Activated CD8-positive, alpha-beta memory T cell treated with anti-CD3 and anti-CD28 coated beads, Interleukin-2, amount 50 U/mL, for 1 hour (primary cell): Measurements from ENCODE around the gene ALDH16A1.

Experiments used
- DNase-seq: peaks from one replicate; pipeline ENCODE4 v3.0.0-alpha.2; 2020; ENCODE audit errors: extremely low read depth

ALDH16A1 gene

DNA sequence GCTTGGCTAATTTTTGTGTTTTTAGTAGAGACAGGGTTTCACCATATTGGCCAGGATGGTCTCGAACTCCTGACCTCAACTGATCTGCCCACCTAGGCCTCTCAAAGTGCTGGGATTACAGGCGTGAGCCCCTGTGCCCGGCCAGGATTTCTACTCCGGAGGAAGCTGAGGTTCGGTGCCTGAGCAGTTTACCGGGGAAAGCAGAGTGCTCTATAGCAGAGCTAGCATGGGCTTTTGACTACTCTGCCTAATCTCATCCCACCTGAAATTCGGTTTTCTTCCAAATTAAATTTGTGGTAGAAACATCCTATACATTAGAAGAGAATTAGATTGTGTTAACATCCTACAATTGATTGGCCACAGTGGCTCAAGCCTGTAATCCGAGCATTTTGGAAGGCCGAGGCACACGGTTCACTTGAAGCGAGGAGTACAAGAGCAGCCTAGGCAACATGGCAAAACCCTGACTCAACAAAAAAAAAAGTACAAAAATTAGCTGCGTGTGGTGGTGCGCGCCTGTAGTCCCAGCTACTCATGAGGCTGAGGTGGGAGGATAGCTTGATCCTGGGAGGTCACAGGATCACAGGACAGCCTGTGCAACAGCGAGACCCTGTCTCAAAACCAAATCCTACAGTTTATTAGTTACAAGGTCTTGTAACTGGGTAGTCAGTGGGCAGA lies 36.0 kb downstream of the ALDH16A1 start:
- no peak for DNase-seq

DNA sequence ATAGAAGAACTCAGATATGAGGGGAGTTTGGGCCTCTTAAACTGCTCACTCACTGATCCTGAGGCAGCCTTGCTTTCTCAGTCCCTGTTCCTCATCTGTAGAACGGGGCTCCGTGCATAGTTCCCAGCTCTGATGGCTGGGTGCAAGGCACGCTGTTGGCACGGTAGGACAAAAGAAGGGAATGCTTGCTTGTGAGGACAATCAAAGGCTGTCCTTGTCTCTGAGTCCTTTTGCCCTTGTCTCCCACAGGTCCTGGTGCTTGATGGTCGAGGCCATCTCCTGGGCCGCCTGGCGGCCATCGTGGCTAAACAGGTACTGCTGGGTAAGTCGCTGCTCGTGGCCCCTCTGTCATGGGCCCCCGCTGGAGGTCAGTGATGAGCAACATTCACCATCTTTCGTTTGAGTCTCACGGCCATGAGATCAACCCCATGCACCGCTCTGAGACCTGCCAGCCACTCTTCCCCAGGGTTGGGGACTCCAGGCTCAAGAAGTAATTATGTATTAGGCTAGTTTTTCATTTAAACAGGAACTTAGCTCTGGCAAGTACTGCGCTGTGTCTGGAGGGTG lies 36.7 kb downstream of the ALDH16A1 start:
- no peak for DNase-seq

GRCh38 chr19:49490287-49491029 lies 37.4 kb downstream of the ALDH16A1 start:
- DNase-seq: no peak

DNA sequence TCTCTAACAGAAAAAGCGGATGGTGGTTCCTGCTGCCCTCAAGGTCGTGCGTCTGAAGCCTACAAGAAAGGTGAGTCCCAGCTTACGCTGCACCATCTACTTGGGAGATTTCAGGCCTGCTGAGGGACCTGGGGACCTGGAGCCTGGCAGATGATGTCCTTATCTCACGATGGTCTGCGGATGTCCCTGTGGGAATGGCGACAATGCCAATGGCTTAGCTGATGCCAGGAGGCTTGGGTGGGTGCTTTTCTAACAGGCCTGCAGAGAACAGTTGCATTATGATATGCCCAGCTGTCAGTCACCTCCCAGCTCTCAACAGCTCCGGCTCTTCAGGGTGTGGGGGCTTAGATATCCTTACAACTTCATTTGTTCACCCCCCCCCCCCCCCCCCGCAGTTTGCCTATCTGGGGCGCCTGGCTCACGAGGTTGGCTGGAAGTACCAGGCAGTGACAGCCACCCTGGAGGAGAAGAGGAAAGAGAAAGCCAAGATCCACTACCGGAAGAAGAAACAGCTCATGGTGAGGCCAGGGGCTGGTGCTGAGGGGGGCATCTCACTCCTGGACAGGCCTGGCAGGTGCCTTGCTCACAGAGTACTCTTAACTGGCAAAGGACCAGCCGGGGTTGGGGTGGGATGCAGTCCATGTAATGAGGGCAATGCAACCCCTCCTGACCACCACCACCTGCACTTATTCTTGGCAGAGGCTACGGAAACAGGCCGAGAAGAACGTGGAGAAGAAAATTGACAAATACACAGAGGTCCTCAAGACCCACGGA lies 38.2 kb downstream of the ALDH16A1 start:
- DNase-seq: no peak

DNA sequence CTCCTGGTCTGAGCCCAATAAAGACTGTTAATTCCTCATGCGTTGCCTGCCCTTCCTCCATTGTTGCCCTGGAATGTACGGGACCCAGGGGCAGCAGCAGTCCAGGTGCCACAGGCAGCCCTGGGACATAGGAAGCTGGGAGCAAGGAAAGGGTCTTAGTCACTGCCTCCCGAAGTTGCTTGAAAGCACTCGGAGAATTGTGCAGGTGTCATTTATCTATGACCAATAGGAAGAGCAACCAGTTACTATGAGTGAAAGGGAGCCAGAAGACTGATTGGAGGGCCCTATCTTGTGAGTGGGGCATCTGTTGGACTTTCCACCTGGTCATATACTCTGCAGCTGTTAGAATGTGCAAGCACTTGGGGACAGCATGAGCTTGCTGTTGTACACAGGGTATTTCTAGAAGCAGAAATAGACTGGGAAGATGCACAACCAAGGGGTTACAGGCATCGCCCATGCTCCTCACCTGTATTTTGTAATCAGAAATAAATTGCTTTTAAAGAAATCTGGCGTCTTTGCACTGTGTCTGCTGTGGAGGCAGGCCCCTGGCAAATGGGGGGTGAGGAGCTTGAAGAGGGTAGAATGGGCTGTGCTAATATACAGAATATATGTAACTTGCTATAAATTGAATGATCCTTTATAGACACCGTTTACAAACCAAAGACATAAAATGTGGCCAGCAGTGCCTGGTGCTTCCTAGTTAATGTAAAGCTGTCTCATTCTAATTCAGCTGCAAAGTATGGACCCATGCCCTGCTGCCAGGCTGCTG lies 39.0 kb downstream of the ALDH16A1 start:
- no peak for DNase-seq

GRCh38 chr19:49492573-49493405 lies 39.8 kb downstream of the ALDH16A1 start:
- DNase-seq: no peak

GRCh38 chr19:49496574-49497008 lies 43.6 kb downstream of the ALDH16A1 start:
- no peak for DNase-seq

DNA sequence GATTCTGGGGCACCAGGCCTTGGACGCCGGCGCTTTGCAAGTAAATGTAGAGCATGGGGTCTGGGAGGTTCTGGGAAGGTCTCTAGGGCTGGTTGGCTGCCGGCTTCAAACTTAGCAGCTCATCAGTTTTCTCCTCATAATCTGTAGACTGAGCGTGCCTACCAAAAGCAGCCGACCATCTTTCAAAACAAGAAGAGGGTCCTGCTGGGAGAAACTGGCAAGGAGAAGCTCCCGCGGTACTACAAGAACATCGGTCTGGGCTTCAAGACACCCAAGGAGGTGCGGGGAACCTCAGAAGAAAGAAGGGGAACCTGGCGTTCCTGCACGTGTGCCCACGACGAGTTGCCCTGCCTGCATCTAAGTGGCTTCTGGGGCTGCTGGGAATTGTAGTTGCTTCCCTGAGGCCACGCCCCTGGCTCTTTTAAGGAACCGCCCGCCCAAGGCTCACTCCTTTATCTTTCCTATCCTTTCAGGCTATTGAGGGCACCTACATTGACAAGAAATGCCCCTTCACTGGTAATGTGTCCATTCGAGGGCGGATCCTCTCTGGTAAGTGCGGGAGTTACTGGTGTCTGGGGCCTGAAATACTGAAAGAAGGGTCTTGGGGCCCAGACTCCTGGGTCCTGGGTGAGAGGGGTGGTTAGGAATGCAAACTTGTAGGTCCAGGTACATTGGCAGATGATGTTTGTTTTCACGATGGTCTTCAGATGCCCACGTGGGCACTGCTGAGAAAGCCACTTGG lies 44.2 kb downstream of the ALDH16A1 start:
- DNase-seq: no peak

DNA sequence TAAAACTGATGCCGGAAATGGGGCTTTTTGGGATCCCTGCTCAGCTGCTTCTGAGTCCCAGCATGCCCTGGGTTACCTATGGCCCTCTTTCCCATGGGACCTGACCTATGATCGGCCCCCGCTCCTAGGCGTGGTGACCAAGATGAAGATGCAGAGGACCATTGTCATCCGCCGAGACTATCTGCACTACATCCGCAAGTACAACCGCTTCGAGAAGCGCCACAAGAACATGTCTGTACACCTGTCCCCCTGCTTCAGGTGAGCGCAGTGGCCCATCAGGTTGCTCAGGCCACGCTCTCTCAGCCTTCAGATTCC lies 44.7 kb downstream of the ALDH16A1 start:
- DNase-seq: no peak

GRCh38 chr19:49498475-49498874 lies 45.5 kb downstream of the ALDH16A1 start:
- no peak for DNase-seq

GRCh38 chr19:49499030-49499670 lies 46.1 kb downstream of the ALDH16A1 start:
- DNase-seq: no peak

DNA sequence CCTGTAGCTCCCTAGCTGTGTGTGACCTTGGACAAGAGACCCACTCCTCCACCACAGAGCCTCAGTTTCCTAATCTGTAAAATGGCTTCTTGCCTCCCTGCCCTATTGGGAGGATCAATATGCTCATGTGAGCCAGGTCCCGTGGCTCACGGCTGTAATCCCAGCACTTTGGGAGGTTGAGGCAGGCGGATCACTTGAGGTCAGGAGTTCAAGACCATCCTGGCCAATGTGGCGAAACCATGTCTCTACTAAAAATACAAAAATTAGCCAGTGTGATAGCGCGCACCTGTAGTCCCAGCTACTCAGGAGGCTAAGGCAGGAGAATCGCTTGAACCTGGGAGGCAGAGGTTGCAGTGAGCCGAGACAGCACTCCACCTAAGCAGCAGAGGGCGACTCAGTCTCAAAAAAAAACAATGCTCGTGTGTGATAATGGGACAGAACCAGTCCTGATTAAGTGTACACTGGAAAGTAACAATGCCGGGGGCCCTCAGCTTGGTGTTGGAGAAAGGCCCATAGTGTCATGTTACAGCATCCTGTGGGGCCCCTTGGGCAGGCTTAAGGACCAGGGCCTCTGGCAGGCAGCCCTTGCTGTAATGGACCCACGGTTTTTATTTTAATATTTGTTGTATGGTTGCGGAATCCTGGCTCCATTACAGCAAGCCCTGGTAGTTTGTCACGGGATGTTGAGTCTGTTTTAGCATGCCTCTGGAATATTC lies 50.0 kb downstream of the ALDH16A1 start:
- DNase-seq: no peak

DNA sequence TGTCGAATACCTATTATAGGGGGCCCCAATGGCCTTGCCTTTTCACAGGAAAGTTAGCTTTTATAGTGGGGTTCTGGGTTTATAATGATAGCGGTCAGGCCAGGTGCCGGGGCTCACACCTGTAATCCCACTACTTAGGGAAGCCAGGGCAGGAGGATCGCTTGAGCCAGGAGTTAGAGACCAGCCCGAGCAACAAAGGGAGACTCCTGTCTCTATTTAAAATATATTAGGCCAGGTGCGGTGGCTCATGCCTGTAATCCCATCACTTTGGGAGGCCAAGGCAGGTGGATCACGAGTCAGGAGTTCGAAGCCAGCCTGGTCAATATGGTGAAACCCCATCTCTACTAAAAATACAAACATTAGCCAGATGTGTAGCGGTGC lies 50.5 kb downstream of the ALDH16A1 start:
- DNase-seq: no peak

DNA sequence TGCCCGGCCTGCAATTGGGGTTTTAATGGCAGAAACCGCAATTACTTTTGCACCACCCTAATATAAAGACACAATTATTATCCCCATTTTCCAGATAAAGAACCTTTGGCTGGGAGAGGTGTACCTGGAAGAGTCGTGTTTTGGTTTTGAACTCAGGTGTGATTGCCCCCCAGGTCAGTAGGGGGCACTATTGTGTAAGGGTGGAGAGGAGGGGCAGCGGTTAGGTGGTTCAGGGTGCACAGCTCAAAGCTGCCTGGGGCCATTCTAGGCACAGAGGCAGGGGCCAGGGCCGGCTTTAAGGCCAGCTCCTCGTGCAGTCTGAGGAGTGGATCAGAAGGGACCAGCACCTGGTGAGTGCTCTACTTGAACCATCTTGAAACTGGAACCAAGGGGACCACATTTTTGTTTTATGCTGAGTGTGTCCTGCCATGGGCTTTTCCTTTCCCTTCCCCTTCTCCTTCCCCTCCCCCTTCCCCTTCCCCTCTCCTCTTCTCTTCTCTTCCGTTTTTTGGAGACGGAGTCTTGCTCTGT lies 53.6 kb downstream of the ALDH16A1 start:
- DNase-seq: no peak

GRCh38 chr19:49507803-49508494 lies 54.9 kb downstream of the ALDH16A1 start:
- DNase-seq: no peak

DNA sequence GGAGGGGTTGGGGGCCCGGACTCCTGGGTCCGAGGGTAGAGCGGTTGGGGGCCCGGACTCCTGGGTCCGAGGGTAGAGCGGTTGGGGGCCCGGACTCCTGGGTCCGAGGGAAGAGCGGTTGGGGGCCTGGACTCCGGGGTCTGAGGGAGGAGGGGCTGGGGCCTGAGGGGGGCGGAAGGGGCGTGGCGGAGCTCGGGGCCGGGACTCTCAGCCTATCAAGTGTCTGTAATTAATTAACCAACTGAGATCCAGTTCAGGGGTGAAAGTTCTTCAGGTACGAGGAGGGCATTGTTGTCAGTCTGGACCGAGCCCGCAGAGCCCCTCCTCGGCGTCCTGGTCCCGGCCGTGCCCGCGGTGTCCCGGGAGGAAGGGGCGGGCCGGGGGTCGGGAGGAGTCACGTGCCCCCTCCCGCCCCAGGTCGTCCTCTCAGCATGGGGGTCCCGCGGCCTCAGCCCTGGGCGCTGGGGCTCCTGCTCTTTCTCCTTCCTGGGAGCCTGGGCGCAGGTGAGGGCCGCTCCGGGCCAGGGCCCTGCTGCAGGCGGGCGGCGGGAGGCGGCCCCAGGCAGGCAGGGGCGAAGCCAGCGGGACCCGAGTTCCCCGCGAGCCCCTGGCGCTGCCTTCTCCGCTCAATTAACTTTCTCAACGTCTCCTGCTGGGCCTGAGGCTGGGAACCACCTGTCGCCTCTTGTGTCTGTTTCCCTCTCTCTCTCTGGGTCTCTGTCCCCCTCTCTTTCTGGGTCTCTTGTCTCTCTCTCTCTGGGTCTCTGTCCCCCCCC lies 60.1 kb downstream of the ALDH16A1 start:
- DNase-seq: no peak

DNA sequence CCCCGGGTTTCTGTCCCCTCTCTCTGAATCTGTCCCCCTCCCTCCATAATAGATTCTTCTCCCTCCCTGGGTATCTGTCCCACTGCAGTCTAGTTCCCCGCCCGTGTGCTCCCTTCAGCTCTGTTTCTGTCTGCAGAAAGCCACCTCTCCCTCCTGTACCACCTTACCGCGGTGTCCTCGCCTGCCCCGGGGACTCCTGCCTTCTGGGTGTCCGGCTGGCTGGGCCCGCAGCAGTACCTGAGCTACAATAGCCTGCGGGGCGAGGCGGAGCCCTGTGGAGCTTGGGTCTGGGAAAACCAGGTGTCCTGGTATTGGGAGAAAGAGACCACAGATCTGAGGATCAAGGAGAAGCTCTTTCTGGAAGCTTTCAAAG lies 60.7 kb downstream of the ALDH16A1 start:
- DNase-seq: no peak
